HCT116 (cell line): ENCODE data around the gene CSN2. TPM values are rescaled to one million over a fixed set of nuclear protein-coding genes. Genes with fewer than 3 reads are reported as not detected.

Experiments
- ATAC-seq: fragments of 200-7000 bp; cut with Tn5 transposase; 2 replicates; pipeline ENCODE4 v1.9.1; 2020; ENCODE audit warnings: mild to moderate bottlenecking, moderate library complexity
- BruUV-seq: library from RNA; stranded (reverse); fragments of 400-500 nt; replicated peaks from 2 replicates; lab custom pipeline; 2021; lab: Mats Ljungman, UMichigan
- CTCF ChIA-PET: fragments of 300-600 bp; sonication (Branson Sonifier 250); formaldehyde crosslinking; loops from one replicate; lab custom pipeline; 2021; ENCODE audit warnings: antibody characterized with exemption; lab: Charles Lee
- POLR2A ChIA-PET: fragments of 300-600, 350-600 bp; sonication (Branson Sonifier 250); formaldehyde crosslinking; loops from one replicate; lab custom pipeline; 2021; ENCODE audit warnings: antibody characterized with exemption; lab: Charles Lee
- RAD21 ChIA-PET, 2 experiments: fragments of 300-600 bp; sonication (Branson Sonifier 250); formaldehyde crosslinking; loops; one replicate each; lab custom pipeline; 2023; ENCODE audit warnings: low total read pairs in 2 of 2; ENCODE audit not compliant: uncharacterized antibody in 2 of 2, unreplicated experiment in 2 of 2, low non-redundant PET in 1 of 2; lab: Charles Lee
- DNase-seq: peaks from one replicate; pipeline ENCODE4 v3.0.0-alpha.2; 2010; ENCODE audit warnings: low read depth, low spot score
- H2AFZ ChIP-seq: fragments of 200-600 bp; shearing (Covaris generic), sonication (generic); 2 replicates; pipeline ENCODE4 v1.6.1; 2017; ENCODE audit warnings: low read depth, mixed run types, mixed read lengths, antibody characterized with exemption, low read length; ENCODE audit not compliant: poor library complexity, severe bottlenecking
- H3K27ac ChIP-seq: 2 replicates; pipeline ENCODE4 v1.5.1; 2012; ENCODE audit warnings: low read depth, low read length
- H3K27me3 ChIP-seq: fragments of 200-600 bp; sonication (generic); 2 replicates; pipeline ENCODE4 v1.6.1; 2016; ENCODE audit warnings: mixed run types, low read length, mixed read lengths; ENCODE audit not compliant: insufficient read depth
- H3K36me3 ChIP-seq, 2 experiments: fragments of 200-500 bp in 1 of 2; fragments of 200-600 bp in 1 of 2; sonication (Bioruptor generic) in 1 of 2; sonication (generic) in 1 of 2; 2 replicates each; pipeline versions ENCODE4 v1.5.1 to v1.6.1; 2014 to 2016; ENCODE audit warnings: low read length in 2 of 2, inconsistent platforms in 1 of 2, mixed read lengths in 1 of 2, mixed run types in 1 of 2; ENCODE audit not compliant: insufficient read depth in 2 of 2, control insufficient read depth in 1 of 2
- H3K4me1 ChIP-seq, 2 experiments: fragments of 200-600 bp in 1 of 2; sonication (generic) in 1 of 2; 2 replicates each; pipeline versions ENCODE4 v1.5.1 to v1.6.1; 2012 to 2017; ENCODE audit warnings: low read length in 2 of 2, inconsistent platforms in 1 of 2, mild to moderate bottlenecking in 1 of 2, mixed read lengths in 1 of 2, mixed run types in 1 of 2, moderate library complexity in 1 of 2; ENCODE audit not compliant: insufficient read depth in 2 of 2, control insufficient read depth in 1 of 2
- H3K4me2 ChIP-seq: fragments of 200-600 bp; sonication (generic); 2 replicates; pipeline ENCODE4 v1.6.1; 2017; ENCODE audit warnings: mixed run types, low read length, mixed read lengths
- H3K4me3 ChIP-seq, 2 experiments: fragments of 200-600 bp in 1 of 2; sonication (generic) in 1 of 2; replicated peaks in 1 of 2; 2 replicates each; pipeline ENCODE4 v1.5.1; 2011 to 2016; ENCODE audit warnings: low read length in 2 of 2, control low read depth in 1 of 2, low read depth in 1 of 2, mild to moderate bottlenecking in 1 of 2, mixed read lengths in 1 of 2, mixed run types in 1 of 2
- H3K79me2 ChIP-seq: fragments of 200-600 bp; sonication (generic); 2 replicates; pipeline ENCODE4 v1.6.1; 2017; ENCODE audit warnings: mild to moderate bottlenecking, mixed run types, low read length, moderate library complexity, mixed read lengths; ENCODE audit not compliant: insufficient read depth
- H3K9ac ChIP-seq: fragments of 200-600 bp; sonication (generic); 2 replicates; pipeline ENCODE4 v1.6.1; 2016; ENCODE audit warnings: low read length, mixed read lengths
- H3K9me2 ChIP-seq: fragments of 200-600 bp; sonication (generic), shearing (Covaris generic); 2 replicates; pipeline ENCODE4 v1.6.1; 2017; ENCODE audit warnings: mixed run types, mild to moderate bottlenecking, moderate library complexity; ENCODE audit not compliant: insufficient read depth
- H3K9me3 ChIP-seq, 2 experiments: fragments of 200-500 bp in 1 of 2; fragments of 200-600 bp in 1 of 2; sonication (Bioruptor generic) in 1 of 2; sonication (generic) in 1 of 2; 2 replicates each; pipeline ENCODE4 v1.6.1; 2014 to 2017; ENCODE audit warnings: low read length in 2 of 2, mixed read lengths in 2 of 2, inconsistent platforms in 1 of 2, low read depth in 1 of 2, mild to moderate bottlenecking in 1 of 2, mixed run types in 1 of 2, moderate library complexity in 1 of 2; ENCODE audit not compliant: control insufficient read depth in 1 of 2, insufficient read depth in 1 of 2
- H4K20me1 ChIP-seq: fragments of 200-600 bp; sonication (generic), shearing (Covaris generic); 2 replicates; pipeline ENCODE4 v1.6.1; 2017; ENCODE audit warnings: mixed run types, mild to moderate bottlenecking, moderate library complexity; ENCODE audit not compliant: insufficient read depth
- ATF3 ChIP-seq: IDR thresholded peaks from 2 replicates; pipeline ENCODE4 v1.6.1; 2012
- CBX3 ChIP-seq: IDR thresholded peaks from 2 replicates; pipeline ENCODE4 v1.6.1; 2012; ENCODE audit warnings: low read depth
- CEBPB ChIP-seq: IDR thresholded peaks from 2 replicates; pipeline ENCODE4 v1.6.1; 2012; ENCODE audit warnings: low read depth
- EGR1 ChIP-seq: IDR thresholded peaks from 2 replicates; pipeline ENCODE4 v1.6.1; 2012; ENCODE audit warnings: low read depth
- ELF1 ChIP-seq: IDR thresholded peaks from 2 replicates; pipeline ENCODE4 v1.6.1; 2012; ENCODE audit warnings: low read depth, borderline replicate concordance
- EZH2phosphoT487 ChIP-seq: fragments of 200-600 bp; IDR thresholded peaks from 2 replicates; pipeline ENCODE4 v1.6.1; 2018; ENCODE audit warnings: antibody characterized with exemption, borderline replicate concordance
- FOSL1 ChIP-seq: IDR thresholded peaks from 2 replicates; pipeline ENCODE4 v1.6.1; 2012; ENCODE audit warnings: low read depth
- POLR2AphosphoS5 ChIP-seq: IDR thresholded peaks from 2 replicates; pipeline ENCODE4 v1.6.1; 2011; ENCODE audit warnings: mild to moderate bottlenecking, low read depth, low read length, moderate library complexity
- RAD21 ChIP-seq: IDR thresholded peaks from 2 replicates; pipeline ENCODE4 v1.6.1; 2012; ENCODE audit warnings: low read depth, mild to moderate bottlenecking
- SIN3A ChIP-seq: IDR thresholded peaks from 2 replicates; pipeline ENCODE4 v1.6.1; 2012; ENCODE audit warnings: low read depth
- SRF ChIP-seq: IDR thresholded peaks from 2 replicates; pipeline ENCODE4 v1.6.1; 2012; ENCODE audit warnings: low read depth
- TCF7L2 ChIP-seq: IDR thresholded peaks from 2 replicates; pipeline ENCODE4 v1.7.0; 2011; ENCODE audit warnings: borderline replicate concordance, inconsistent platforms; ENCODE audit not compliant: insufficient read depth, insufficient read length; ENCODE audit errors: extremely low read depth
- YY1 ChIP-seq: IDR thresholded peaks from 2 replicates; pipeline ENCODE4 v1.6.1; 2011; ENCODE audit warnings: low read length, low read depth, moderate library complexity, mild to moderate bottlenecking; ENCODE audit not compliant: insufficient replicate concordance; ENCODE audit errors: extremely low read depth
- intact Hi-C: fragments of 100-400 bp; cut with micrococcal nuclease; formaldehyde crosslinking; loops from 2 replicates; pipeline ENCODE4 v1.10.0; 2022
- total RNA-seq: library from RNA; stranded (reverse); gene quantifications from one replicate; pipeline ENCODE4 v1.2.1, GENCODE V29; 2021; ENCODE audit not compliant: unreplicated experiment
- TF ChIP-seq, protein P1 (sequence below), 3 experiments: fragments of 200-600 bp in 1 of 3; sonication (generic) in 1 of 3; IDR thresholded peaks in 2 of 3; conservative IDR thresholded peaks in 1 of 3; 2 replicates each; pipeline ENCODE4 v1.5.1; 2012 to 2017; ENCODE audit warnings: low read depth in 2 of 3, low read length in 2 of 3, antibody characterized with exemption in 1 of 3, borderline replicate concordance in 1 of 3, control low read depth in 1 of 3, mild to moderate bottlenecking in 1 of 3, mixed read lengths in 1 of 3, mixed run types in 1 of 3, moderate library complexity in 1 of 3; ENCODE audit not compliant: insufficient read depth in 1 of 3
- TF ChIP-seq, protein P2 (sequence below): IDR thresholded peaks from 2 replicates; pipeline ENCODE4 v1.6.1; 2011; ENCODE audit warnings: mild to moderate bottlenecking, low read length, moderate library complexity; ENCODE audit not compliant: insufficient replicate concordance; ENCODE audit errors: extremely low read depth

Gene CSN2
- total RNA-seq, 1 experiment from 2014 or later, result not detected

GRCh38 chr4:69909195-69909594 is 56.3 kb downstream of the CSN2 start (continued):
- TF ChIP-seq, protein P1, sequence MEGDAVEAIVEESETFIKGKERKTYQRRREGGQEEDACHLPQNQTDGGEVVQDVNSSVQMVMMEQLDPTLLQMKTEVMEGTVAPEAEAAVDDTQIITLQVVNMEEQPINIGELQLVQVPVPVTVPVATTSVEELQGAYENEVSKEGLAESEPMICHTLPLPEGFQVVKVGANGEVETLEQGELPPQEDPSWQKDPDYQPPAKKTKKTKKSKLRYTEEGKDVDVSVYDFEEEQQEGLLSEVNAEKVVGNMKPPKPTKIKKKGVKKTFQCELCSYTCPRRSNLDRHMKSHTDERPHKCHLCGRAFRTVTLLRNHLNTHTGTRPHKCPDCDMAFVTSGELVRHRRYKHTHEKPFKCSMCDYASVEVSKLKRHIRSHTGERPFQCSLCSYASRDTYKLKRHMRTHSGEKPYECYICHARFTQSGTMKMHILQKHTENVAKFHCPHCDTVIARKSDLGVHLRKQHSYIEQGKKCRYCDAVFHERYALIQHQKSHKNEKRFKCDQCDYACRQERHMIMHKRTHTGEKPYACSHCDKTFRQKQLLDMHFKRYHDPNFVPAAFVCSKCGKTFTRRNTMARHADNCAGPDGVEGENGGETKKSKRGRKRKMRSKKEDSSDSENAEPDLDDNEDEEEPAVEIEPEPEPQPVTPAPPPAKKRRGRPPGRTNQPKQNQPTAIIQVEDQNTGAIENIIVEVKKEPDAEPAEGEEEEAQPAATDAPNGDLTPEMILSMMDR (IDR thresholded peaks at IDR 0.05 in 2 of 3, conservative IDR thresholded peaks at IDR 0.05 in 1 of 3; ENCODE audit: borderline replicate concordance in 1 of 3, insufficient read depth in 1 of 3, low read depth in 2 of 3, low read length in 2 of 3), result no peak

- Histone ChIP-seq H3K79me2 (no peaks in the 10 kb centered on the region), H3K9ac (no peak overlapping the region), H3K4me2 (no peak overlapping the region), H3K27ac (no peak overlapping the region), H3K4me1 (no peaks in the 10 kb centered on the region), H3K9me3 (no peaks in the 10 kb centered on the region), H2AFZ (no peak overlapping the region), H3K9me2 (no peaks in the 10 kb centered on the region), H3K4me3 (no peak overlapping the region), H4K20me1 (no peaks in the 10 kb centered on the region), H3K27me3 (no peaks in the 10 kb centered on the region), H3K36me3 (no peaks in the 10 kb centered on the region)
- DNase-seq, result no peak
- ChIA-PET POLR2A (no interaction called here), RAD21 (no interaction called here), CTCF (no interaction called here)
- no peak for ATAC-seq
- BruUV-seq, result no TSS peak
- intact Hi-C loops, result no loop called here
- no peak for TF ChIP-seq POLR2AphosphoS5
- TF ChIP-seq SIN3A, result no peak
- no peak for TF ChIP-seq RAD21
- no peak for TF ChIP-seq CEBPB
- no peak for TF ChIP-seq ATF3
- no peak for TF ChIP-seq EZH2phosphoT487
- TF ChIP-seq, protein P1 (IDR thresholded peaks at IDR 0.05 in 2 of 3, conservative IDR thresholded peaks at IDR 0.05 in 1 of 3; ENCODE audit: borderline replicate concordance in 1 of 3, insufficient read depth in 1 of 3, low read depth in 2 of 3, low read length in 2 of 3), result no peak
- no peak for TF ChIP-seq CBX3
- no peak for TF ChIP-seq ELF1
- no peak for TF ChIP-seq SRF
- TF ChIP-seq YY1, result no peak
- no peak for TF ChIP-seq FOSL1
- no peak for TF ChIP-seq EGR1
- TF ChIP-seq, protein P2, sequence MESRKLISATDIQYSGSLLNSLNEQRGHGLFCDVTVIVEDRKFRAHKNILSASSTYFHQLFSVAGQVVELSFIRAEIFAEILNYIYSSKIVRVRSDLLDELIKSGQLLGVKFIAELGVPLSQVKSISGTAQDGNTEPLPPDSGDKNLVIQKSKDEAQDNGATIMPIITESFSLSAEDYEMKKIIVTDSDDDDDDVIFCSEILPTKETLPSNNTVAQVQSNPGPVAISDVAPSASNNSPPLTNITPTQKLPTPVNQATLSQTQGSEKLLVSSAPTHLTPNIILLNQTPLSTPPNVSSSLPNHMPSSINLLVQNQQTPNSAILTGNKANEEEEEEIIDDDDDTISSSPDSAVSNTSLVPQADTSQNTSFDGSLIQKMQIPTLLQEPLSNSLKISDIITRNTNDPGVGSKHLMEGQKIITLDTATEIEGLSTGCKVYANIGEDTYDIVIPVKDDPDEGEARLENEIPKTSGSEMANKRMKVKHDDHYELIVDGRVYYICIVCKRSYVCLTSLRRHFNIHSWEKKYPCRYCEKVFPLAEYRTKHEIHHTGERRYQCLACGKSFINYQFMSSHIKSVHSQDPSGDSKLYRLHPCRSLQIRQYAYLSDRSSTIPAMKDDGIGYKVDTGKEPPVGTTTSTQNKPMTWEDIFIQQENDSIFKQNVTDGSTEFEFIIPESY, result no peak
- TF ChIP-seq TCF7L2, result no peak
Observed at GRCh38 chr4:69907151-69907550, 58.4 kb downstream of the CSN2 start.
